Lung (tissue), 12 donors: ENCODE data around the gene GSAP. TPM values are rescaled to one million over a fixed set of nuclear protein-coding genes. Genes with fewer than 3 reads are reported as not detected.

Source experiments
- ATAC-seq: fragments of 200-7000 bp; cut with Tn5 transposase; one replicate; pipeline ENCODE4 v1.9.1; 2020; ENCODE audit warnings: moderate number of reproducible peaks; ENCODE audit not compliant: insufficient read depth, low FRiP score
- DNase-seq, 3 donors: peaks; one replicate each; pipeline ENCODE4 v3.0.0-alpha.2; 2013 to 2017
- H3K27ac ChIP-seq, 2 donors: one replicate each; pipeline ENCODE4 v1.5.1; 2013; ENCODE audit warnings: mild to moderate bottlenecking in 2 of 2, moderate library complexity in 2 of 2, control low read depth in 1 of 2, inconsistent platforms in 1 of 2, low read depth in 1 of 2, low read length in 1 of 2
- H3K27me3 ChIP-seq, 3 donors: one replicate each; pipeline ENCODE4 v1.5.1; 2013; ENCODE audit warnings: low read length in 2 of 3; ENCODE audit not compliant: control insufficient read depth in 3 of 3, insufficient read depth in 3 of 3
- H3K36me3 ChIP-seq, 4 donors: one replicate each; pipeline ENCODE4 v1.5.1; 2013; ENCODE audit warnings: low read length in 4 of 4, mild to moderate bottlenecking in 1 of 4, moderate library complexity in 1 of 4; ENCODE audit not compliant: control insufficient read depth in 4 of 4, insufficient read depth in 4 of 4
- H3K4me1 ChIP-seq, 5 donors: one replicate each; pipeline ENCODE4 v1.5.1; 2013; ENCODE audit warnings: low read length in 5 of 5, mild to moderate bottlenecking in 2 of 5, moderate library complexity in 1 of 5; ENCODE audit not compliant: control insufficient read depth in 5 of 5, insufficient read depth in 5 of 5
- H3K4me3 ChIP-seq: one replicate; pipeline ENCODE4 v1.5.1; 2013; ENCODE audit warnings: mild to moderate bottlenecking, control low read depth, moderate library complexity
- H3K9ac ChIP-seq, 2 donors: one replicate each; pipeline ENCODE4 v1.5.1; 2013; ENCODE audit warnings: low read length in 2 of 2, control low read depth in 1 of 2; ENCODE audit not compliant: insufficient read depth in 1 of 2
- H3K9me3 ChIP-seq, 4 donors: one replicate each; pipeline ENCODE4 v1.5.1; 2013; ENCODE audit warnings: low read length in 3 of 4, mild to moderate bottlenecking in 1 of 4, moderate library complexity in 1 of 4; ENCODE audit not compliant: control insufficient read depth in 4 of 4, insufficient read depth in 3 of 4
- CTCF ChIP-seq: IDR thresholded peaks from 2 replicates; pipeline ENCODE4 v1.5.1; 2012; ENCODE audit warnings: mild to moderate bottlenecking; ENCODE audit errors: control extremely low read depth, extremely low read depth
- WGBS, 2 donors: extraction: QIAGEN DNeasy Blood & Tissue Kit; methylation state at CpG; one replicate each; pipeline ENCODE4 v1.1.7; 2013; 5-methylcytosine and 5-hydroxymethylcytosine counted together
- polyA plus RNA-seq, 2 donors: library from polyadenylated mRNA; stranded (reverse); fragments of 200-250 nt; gene quantifications; one replicate each; pipeline ENCODE4 v1.2.1, GENCODE V29; 2013
- total RNA-seq, 2 donors: library from RNA; depleted of rRNA in 1 of 2; stranded (reverse); fragments of >200 nt in 1 of 2; gene quantifications; one replicate each; pipeline ENCODE4 v1.2.1, GENCODE V29; 2014 to 2021
- donor health status: control.
- donor health status: control.
- donor health status: Bipolar disorder and iron deficiency.
- donor health status: healthy.
- donor health status: DM: yes; HTN: yes; CAD: no.

The GSAP gene
- total and polyA plus RNA-seq, 4 donors, result 26.4 to 99.3 (median 57.4) TPM

- Histone ChIP-seq H3K27ac (no peak overlapping the region), H3K36me3 (peaks cover 0 to 14% (median 0%) of the 10 kb centered on the region in 4 donors), H3K9ac (no peak overlapping the region), H3K27me3 (no peaks in the 10 kb centered on the region), H3K4me1 (peaks cover 0 to 6% (median 0%) of the 10 kb centered on the region in 5 donors), H3K4me3 (no peak overlapping the region), H3K9me3 (no peaks in the 10 kb centered on the region)
- no peak for ATAC-seq
- no peak for TF ChIP-seq CTCF
- no peak for DNase-seq
These were observed 33.6 kb downstream of the GSAP start for GRCh38 chr7:77382532-77382931.

- WGBS, 2 donors, result 93% methylated on average over 3 of the region's 3 CpGs
- ATAC-seq (no peak), DNase-seq (no peak)
- Histone ChIP-seq H3K4me3 (no peak overlapping the region), H3K27ac (no peak overlapping the region), H3K9ac (no peak overlapping the region), H3K27me3 (no peaks in the 10 kb centered on the region), H3K9me3 (no peaks in the 10 kb centered on the region), H3K4me1 (no peaks in the 10 kb centered on the region), H3K36me3 (peaks cover 0 to 7% (median 0%) of the 10 kb centered on the region in 4 donors)
- no peak for TF ChIP-seq CTCF
These were observed 37.6 kb downstream of the GSAP start for GRCh38 chr7:77378584-77378983.

GRCh38 chr7:77370606-77371005 is 45.5 kb downstream of the GSAP start:
- H3K9ac ChIP-seq, result no peak overlapping the region
- TF ChIP-seq CTCF, result no peak
- 81 to 93% methylated on average over 1 of the region's 1 CpG for WGBS, 2 donors
- no peaks in the 10 kb centered on the region for H3K4me1 ChIP-seq
- ATAC-seq (no peak), DNase-seq (no peak)
- H3K4me3 ChIP-seq, result no peak overlapping the region
- H3K36me3 ChIP-seq, result peaks cover 0 to 7% (median 0%) of the 10 kb centered on the region in 4 donors
- no peaks in the 10 kb centered on the region for H3K9me3 ChIP-seq
- H3K27me3 ChIP-seq, result no peaks in the 10 kb centered on the region
- no peak overlapping the region for H3K27ac ChIP-seq

GRCh38 chr7:77368974-77369373 is 47.2 kb downstream of the GSAP start:
- ATAC-seq (no peak), DNase-seq (peak in 1 of 3 donors; percentile 10)
- Histone ChIP-seq H3K4me1 (no peaks in the 10 kb centered on the region), H3K27ac (no peak overlapping the region), H3K27me3 (no peaks in the 10 kb centered on the region), H3K9me3 (no peaks in the 10 kb centered on the region), H3K9ac (no peak overlapping the region), H3K4me3 (no peak overlapping the region), H3K36me3 (peaks cover 0 to 5% (median 0%) of the 10 kb centered on the region in 4 donors)
- 45 to 48% methylated on average over 2 of the region's 2 CpGs for WGBS, 2 donors
- TF ChIP-seq CTCF, result no peak
